ENCODE measurements around the gene RAPGEF4.

RAPGEF4 gene

GRCh38 chr2:172735582-172736423, at the start of gene RAPGEF4:
Gene RAPGEF4 (plus strand): TSS chr2:172735845. CDS start chr2:172735984, 139 bp downstream.
- peaks cover 0 to 8% of the 10 kb centered on the region in 2 donors for H3K4me1 ChIP-seq (ENCODE audit: control insufficient read depth in 1 of 2, insufficient read depth in 2 of 2, low read length in 2 of 2)
- no peak within 1 kb of the TSS for H3K9ac ChIP-seq (ENCODE audit: low read depth in 1 of 2, low read length in 2 of 2)
- peaks cover 28 to 51% of the 10 kb centered on the region in 2 donors for H3K27me3 ChIP-seq (ENCODE audit: control insufficient read depth in 1 of 2, insufficient read depth in 2 of 2, low read length in 2 of 2)
- H3K27ac ChIP-seq (ENCODE audit: low read depth, low read length) = no peak within 1 kb of the TSS
- H3K9me3 ChIP-seq (ENCODE audit: control insufficient read depth in 1 of 2, low read length in 2 of 2) = no peaks in the 10 kb centered on the region
- H3K4me3 ChIP-seq (ENCODE audit: low read depth in 1 of 2, low read length in 2 of 2) = peak within 1 kb of the TSS; percentile 41 to 48
- no peaks in the 10 kb centered on the region for H3K36me3 ChIP-seq (ENCODE audit: control insufficient read depth in 1 of 2, insufficient read depth in 2 of 2, low read length in 2 of 2)

- H3K4me1 ChIP-seq (ENCODE audit: control insufficient read depth in 1 of 2, insufficient read depth in 2 of 2, low read length in 2 of 2) = peaks cover 0 to 7% of the 10 kb centered on the region in 2 donors
- H3K4me3 ChIP-seq (ENCODE audit: low read depth in 1 of 2, low read length in 2 of 2) = no peak overlapping the region
- no peak overlapping the region for H3K27ac ChIP-seq (ENCODE audit: low read depth, low read length)
- H3K36me3 ChIP-seq (ENCODE audit: control insufficient read depth in 1 of 2, insufficient read depth in 2 of 2, low read length in 2 of 2) = no peaks in the 10 kb centered on the region
- H3K27me3 ChIP-seq (ENCODE audit: control insufficient read depth in 1 of 2, insufficient read depth in 2 of 2, low read length in 2 of 2) = peaks cover 0 to 6% of the 10 kb centered on the region in 2 donors
- H3K9me3 ChIP-seq (ENCODE audit: control insufficient read depth in 1 of 2, low read length in 2 of 2) = no peaks in the 10 kb centered on the region
- no peak overlapping the region for H3K9ac ChIP-seq (ENCODE audit: low read depth in 1 of 2, low read length in 2 of 2)
Measured at GRCh38 chr2:172693037-172693436, 42.6 kb upstream of the RAPGEF4 start.

- Histone ChIP-seq H3K9me3 (ENCODE audit: control insufficient read depth in 1 of 2, low read length in 2 of 2) (no peaks in the 10 kb centered on the region), H3K36me3 (ENCODE audit: control insufficient read depth in 1 of 2, insufficient read depth in 2 of 2, low read length in 2 of 2) (no peaks in the 10 kb centered on the region), H3K27me3 (ENCODE audit: control insufficient read depth in 1 of 2, insufficient read depth in 2 of 2, low read length in 2 of 2) (peaks cover 0 to 6% of the 10 kb centered on the region in 2 donors), H3K4me1 (ENCODE audit: control insufficient read depth in 1 of 2, insufficient read depth in 2 of 2, low read length in 2 of 2) (peaks cover 0 to 7% of the 10 kb centered on the region in 2 donors), H3K4me3 (ENCODE audit: low read depth in 1 of 2, low read length in 2 of 2) (no peak overlapping the region), H3K27ac (ENCODE audit: low read depth, low read length) (no peak overlapping the region), H3K9ac (ENCODE audit: low read depth in 1 of 2, low read length in 2 of 2) (no peak overlapping the region)
Measured at GRCh38 chr2:172693529-172694455, 41.9 kb upstream of the RAPGEF4 start.

GRCh38 chr2:172697296-172697695, 38.3 kb upstream of the RAPGEF4 start:
- H3K9ac ChIP-seq (ENCODE audit: low read depth in 1 of 2, low read length in 2 of 2) = no peak overlapping the region
- no peak overlapping the region for H3K4me3 ChIP-seq (ENCODE audit: low read depth in 1 of 2, low read length in 2 of 2)
- H3K4me1 ChIP-seq (ENCODE audit: control insufficient read depth in 1 of 2, insufficient read depth in 2 of 2, low read length in 2 of 2) = peaks cover 0 to 7% of the 10 kb centered on the region in 2 donors
- H3K36me3 ChIP-seq (ENCODE audit: control insufficient read depth in 1 of 2, insufficient read depth in 2 of 2, low read length in 2 of 2) = no peaks in the 10 kb centered on the region
- no peaks in the 10 kb centered on the region for H3K9me3 ChIP-seq (ENCODE audit: control insufficient read depth in 1 of 2, low read length in 2 of 2)
- H3K27ac ChIP-seq (ENCODE audit: low read depth, low read length) = no peak overlapping the region
- H3K27me3 ChIP-seq (ENCODE audit: control insufficient read depth in 1 of 2, insufficient read depth in 2 of 2, low read length in 2 of 2) = peaks cover 0 to 3% of the 10 kb centered on the region in 2 donors

GRCh38 chr2:172698041-172698863, 37.4 kb upstream of the RAPGEF4 start:
- Histone ChIP-seq H3K9ac (ENCODE audit: low read depth in 1 of 2, low read length in 2 of 2) (no peak overlapping the region), H3K27me3 (ENCODE audit: control insufficient read depth in 1 of 2, insufficient read depth in 2 of 2, low read length in 2 of 2) (peaks cover 0 to 3% of the 10 kb centered on the region in 2 donors), H3K36me3 (ENCODE audit: control insufficient read depth in 1 of 2, insufficient read depth in 2 of 2, low read length in 2 of 2) (no peaks in the 10 kb centered on the region), H3K4me3 (ENCODE audit: low read depth in 1 of 2, low read length in 2 of 2) (no peak overlapping the region), H3K9me3 (ENCODE audit: control insufficient read depth in 1 of 2, low read length in 2 of 2) (no peaks in the 10 kb centered on the region), H3K27ac (ENCODE audit: low read depth, low read length) (no peak overlapping the region), H3K4me1 (ENCODE audit: control insufficient read depth in 1 of 2, insufficient read depth in 2 of 2, low read length in 2 of 2) (peaks cover 0 to 5% of the 10 kb centered on the region in 2 donors)

GRCh38 chr2:172701250-172701649, 34.4 kb upstream of the RAPGEF4 start:
- H3K4me3 ChIP-seq (ENCODE audit: low read depth in 1 of 2, low read length in 2 of 2) = no peak overlapping the region
- H3K9me3 ChIP-seq (ENCODE audit: control insufficient read depth in 1 of 2, low read length in 2 of 2) = no peaks in the 10 kb centered on the region
- H3K27me3 ChIP-seq (ENCODE audit: control insufficient read depth in 1 of 2, insufficient read depth in 2 of 2, low read length in 2 of 2) = peaks cover 0 to 3% of the 10 kb centered on the region in 2 donors
- no peaks in the 10 kb centered on the region for H3K4me1 ChIP-seq (ENCODE audit: control insufficient read depth in 1 of 2, insufficient read depth in 2 of 2, low read length in 2 of 2)
- H3K9ac ChIP-seq (ENCODE audit: low read depth in 1 of 2, low read length in 2 of 2) = no peak overlapping the region
- H3K36me3 ChIP-seq (ENCODE audit: control insufficient read depth in 1 of 2, insufficient read depth in 2 of 2, low read length in 2 of 2) = no peaks in the 10 kb centered on the region
- no peak overlapping the region for H3K27ac ChIP-seq (ENCODE audit: low read depth, low read length)

- Histone ChIP-seq H3K4me3 (ENCODE audit: low read depth in 1 of 2, low read length in 2 of 2) (no peak overlapping the region), H3K4me1 (ENCODE audit: control insufficient read depth in 1 of 2, insufficient read depth in 2 of 2, low read length in 2 of 2) (peaks cover 0 to 4% of the 10 kb centered on the region in 2 donors), H3K27ac (ENCODE audit: low read depth, low read length) (no peak overlapping the region), H3K36me3 (ENCODE audit: control insufficient read depth in 1 of 2, insufficient read depth in 2 of 2, low read length in 2 of 2) (no peaks in the 10 kb centered on the region), H3K27me3 (ENCODE audit: control insufficient read depth in 1 of 2, insufficient read depth in 2 of 2, low read length in 2 of 2) (peaks cover 0 to 8% of the 10 kb centered on the region in 2 donors), H3K9me3 (ENCODE audit: control insufficient read depth in 1 of 2, low read length in 2 of 2) (no peaks in the 10 kb centered on the region), H3K9ac (ENCODE audit: low read depth in 1 of 2, low read length in 2 of 2) (no peak overlapping the region)
Measured at GRCh38 chr2:172702451-172702850, 33.2 kb upstream of the RAPGEF4 start.

- Histone ChIP-seq H3K9ac (ENCODE audit: low read depth in 1 of 2, low read length in 2 of 2) (no peak overlapping the region), H3K36me3 (ENCODE audit: control insufficient read depth in 1 of 2, insufficient read depth in 2 of 2, low read length in 2 of 2) (no peaks in the 10 kb centered on the region), H3K27ac (ENCODE audit: low read depth, low read length) (no peak overlapping the region), H3K4me1 (ENCODE audit: control insufficient read depth in 1 of 2, insufficient read depth in 2 of 2, low read length in 2 of 2) (peaks cover 0 to 4% of the 10 kb centered on the region in 2 donors), H3K27me3 (ENCODE audit: control insufficient read depth in 1 of 2, insufficient read depth in 2 of 2, low read length in 2 of 2) (peaks cover 2 to 8% of the 10 kb centered on the region in 2 donors), H3K9me3 (ENCODE audit: control insufficient read depth in 1 of 2, low read length in 2 of 2) (no peaks in the 10 kb centered on the region), H3K4me3 (ENCODE audit: low read depth in 1 of 2, low read length in 2 of 2) (no peak overlapping the region)
Measured at GRCh38 chr2:172704072-172704936, 31.3 kb upstream of the RAPGEF4 start.

- H3K27me3 ChIP-seq (ENCODE audit: control insufficient read depth in 1 of 2, insufficient read depth in 2 of 2, low read length in 2 of 2) = peaks cover 5 to 8% of the 10 kb centered on the region in 2 donors
- no peaks in the 10 kb centered on the region for H3K9me3 ChIP-seq (ENCODE audit: control insufficient read depth in 1 of 2, low read length in 2 of 2)
- no peak overlapping the region for H3K9ac ChIP-seq (ENCODE audit: low read depth in 1 of 2, low read length in 2 of 2)
- no peak overlapping the region for H3K27ac ChIP-seq (ENCODE audit: low read depth, low read length)
- H3K4me3 ChIP-seq (ENCODE audit: low read depth in 1 of 2, low read length in 2 of 2) = no peak overlapping the region
- H3K36me3 ChIP-seq (ENCODE audit: control insufficient read depth in 1 of 2, insufficient read depth in 2 of 2, low read length in 2 of 2) = no peaks in the 10 kb centered on the region
- H3K4me1 ChIP-seq (ENCODE audit: control insufficient read depth in 1 of 2, insufficient read depth in 2 of 2, low read length in 2 of 2) = peaks cover 0 to 4% of the 10 kb centered on the region in 2 donors
Measured at GRCh38 chr2:172705352-172705751, 30.3 kb upstream of the RAPGEF4 start.

All from duodenal mucosa (tissue), 2 donors.